ENCODE measurements around the gene PHF21A. TPM values are rescaled to one million over a fixed set of nuclear protein-coding genes. Genes with fewer than 3 reads are reported as not detected.

Gene PHF21A
- total and polyA plus RNA-seq, 10 of the 15 experiments (the other 5 are each of a cell fraction or from before 2014, with no cell fraction given), result 2.6 to 37.2 (median 16.0) TPM

DNA sequence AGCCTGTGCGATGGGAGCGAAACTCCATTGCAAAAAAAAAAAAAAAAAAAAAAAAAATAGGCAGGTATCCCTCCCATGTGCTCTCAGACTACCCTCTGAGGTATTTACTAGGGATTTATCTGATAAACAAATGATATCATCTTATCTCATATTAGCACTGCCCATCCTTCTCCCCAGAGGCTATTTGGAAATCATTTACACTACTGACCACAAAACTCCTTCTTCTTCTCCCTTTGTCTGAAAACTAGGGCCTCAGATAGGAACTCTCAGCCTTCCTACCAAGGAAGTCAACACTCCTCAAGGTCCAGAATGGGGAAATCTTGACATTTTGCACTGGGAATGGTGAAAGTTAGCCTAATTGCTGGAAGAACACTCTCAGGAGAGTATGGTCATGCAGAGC lies 152.4 kb downstream of the PHF21A start (continued):
- TF ChIP-seq ZNF622 (IDR thresholded peaks at IDR 0.05), result no peak
- TF ChIP-seq, protein P1, sequence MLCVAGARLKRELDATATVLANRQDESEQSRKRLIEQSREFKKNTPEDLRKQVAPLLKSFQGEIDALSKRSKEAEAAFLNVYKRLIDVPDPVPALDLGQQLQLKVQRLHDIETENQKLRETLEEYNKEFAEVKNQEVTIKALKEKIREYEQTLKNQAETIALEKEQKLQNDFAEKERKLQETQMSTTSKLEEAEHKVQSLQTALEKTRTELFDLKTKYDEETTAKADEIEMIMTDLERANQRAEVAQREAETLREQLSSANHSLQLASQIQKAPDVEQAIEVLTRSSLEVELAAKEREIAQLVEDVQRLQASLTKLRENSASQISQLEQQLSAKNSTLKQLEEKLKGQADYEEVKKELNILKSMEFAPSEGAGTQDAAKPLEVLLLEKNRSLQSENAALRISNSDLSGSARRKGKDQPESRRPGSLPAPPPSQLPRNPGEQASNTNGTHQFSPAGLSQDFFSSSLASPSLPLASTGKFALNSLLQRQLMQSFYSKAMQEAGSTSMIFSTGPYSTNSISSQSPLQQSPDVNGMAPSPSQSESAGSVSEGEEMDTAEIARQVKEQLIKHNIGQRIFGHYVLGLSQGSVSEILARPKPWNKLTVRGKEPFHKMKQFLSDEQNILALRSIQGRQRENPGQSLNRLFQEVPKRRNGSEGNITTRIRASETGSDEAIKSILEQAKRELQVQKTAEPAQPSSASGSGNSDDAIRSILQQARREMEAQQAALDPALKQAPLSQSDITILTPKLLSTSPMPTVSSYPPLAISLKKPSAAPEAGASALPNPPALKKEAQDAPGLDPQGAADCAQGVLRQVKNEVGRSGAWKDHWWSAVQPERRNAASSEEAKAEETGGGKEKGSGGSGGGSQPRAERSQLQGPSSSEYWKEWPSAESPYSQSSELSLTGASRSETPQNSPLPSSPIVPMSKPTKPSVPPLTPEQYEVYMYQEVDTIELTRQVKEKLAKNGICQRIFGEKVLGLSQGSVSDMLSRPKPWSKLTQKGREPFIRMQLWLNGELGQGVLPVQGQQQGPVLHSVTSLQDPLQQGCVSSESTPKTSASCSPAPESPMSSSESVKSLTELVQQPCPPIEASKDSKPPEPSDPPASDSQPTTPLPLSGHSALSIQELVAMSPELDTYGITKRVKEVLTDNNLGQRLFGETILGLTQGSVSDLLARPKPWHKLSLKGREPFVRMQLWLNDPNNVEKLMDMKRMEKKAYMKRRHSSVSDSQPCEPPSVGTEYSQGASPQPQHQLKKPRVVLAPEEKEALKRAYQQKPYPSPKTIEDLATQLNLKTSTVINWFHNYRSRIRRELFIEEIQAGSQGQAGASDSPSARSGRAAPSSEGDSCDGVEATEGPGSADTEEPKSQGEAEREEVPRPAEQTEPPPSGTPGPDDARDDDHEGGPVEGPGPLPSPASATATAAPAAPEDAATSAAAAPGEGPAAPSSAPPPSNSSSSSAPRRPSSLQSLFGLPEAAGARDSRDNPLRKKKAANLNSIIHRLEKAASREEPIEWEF (IDR thresholded peaks at IDR 0.05; ENCODE audit: insufficient replicate concordance, low read depth, low read length), result no peak

DNA sequence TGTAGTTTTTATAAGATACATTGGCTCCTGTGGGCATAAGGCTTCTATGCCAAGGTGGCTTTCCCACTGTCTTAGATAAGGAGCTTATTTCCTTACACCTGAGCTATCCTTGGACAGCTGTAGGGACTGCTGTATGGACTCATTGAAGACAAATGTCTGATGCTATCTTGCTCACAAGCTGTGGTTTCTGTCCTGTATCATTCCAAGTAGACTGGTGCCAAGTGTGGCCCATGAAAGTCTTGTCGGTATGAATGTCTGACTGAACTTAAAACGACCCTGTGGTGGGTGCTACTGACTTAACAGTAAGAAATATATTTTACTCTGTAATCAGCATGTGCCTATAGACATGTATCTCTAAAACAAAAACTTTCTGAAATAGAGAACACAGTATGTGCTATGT lies 153.7 kb downstream of the PHF21A start:
- H3K36me3 ChIP-seq (ENCODE audit: control insufficient read depth in 2 of 2, insufficient read depth in 2 of 2, low read length in 1 of 2), result peaks cover 8 to 18% of the 10 kb centered on the region in 2 experiments
- RAD21 ChIA-PET (ENCODE audit: unreplicated experiment), result interaction anchor here (0.7 to 1.6 kb wide), 5 partner anchors 9 to 410 kb away, joined by 3 to 5 read pairs (median 3); no protein-coding TSS in a partner anchor
- 83% methylated on average over 2 of the region's 2 CpGs for WGBS (ENCODE audit: insufficient coverage, insufficient replicate concordance, low lambda C conversion rate, missing lambda C conversion rate)

More for the DNA sequence above, 153.7 kb downstream of the PHF21A start:
- Histone ChIP-seq H3K4me1 (ENCODE audit: control insufficient read depth, insufficient read depth, low read length) (no peaks in the 10 kb centered on the region), H3K4me2 (ENCODE audit: control insufficient read depth, insufficient read depth) (no peak overlapping the region), H4K20me1 (ENCODE audit: control insufficient read depth, insufficient read depth) (no peaks in the 10 kb centered on the region), H3K27me3 (replicated peaks in 1 of 2; ENCODE audit: control insufficient read depth in 2 of 2, insufficient read depth in 2 of 2, low read length in 1 of 2) (no peaks in the 10 kb centered on the region), H3K79me2 (ENCODE audit: control insufficient read depth, insufficient read depth, low read length) (no peaks in the 10 kb centered on the region), H3K9ac (ENCODE audit: control insufficient read depth, insufficient read depth, low read length) (no peak overlapping the region), H3K27ac (ENCODE audit: control insufficient read depth, insufficient read depth) (no peak overlapping the region), H3K9me3 (replicated peaks; ENCODE audit: control insufficient read depth, insufficient read depth, low read length) (no peaks in the 10 kb centered on the region), H3K4me3 (no peak overlapping the region), H2AFZ (ENCODE audit: control insufficient read depth, low read depth, low read length) (no peak overlapping the region)
- in situ Hi-C loops (cut with MboI), result no loop called here
- CTCF ChIA-PET, result interaction anchor here (0.7 to 6.3 kb wide), 6 partner anchors 17 to 341 kb away, joined by 3 to 93 read pairs (median 45); no protein-coding TSS in a partner anchor
- POLR2A ChIA-PET, result no interaction called here
- SMC1A ChIA-PET (ENCODE audit: uncharacterized antibody, unreplicated experiment), result interaction anchor here (0.6 to 1.3 kb wide), 3 partner anchors 22 to 199 kb away, joined by 3 to 4 read pairs (median 3); no protein-coding TSS in a partner anchor
- intact Hi-C loops (cut with micrococcal nuclease; ENCODE audit: unreplicated experiment), result loop anchor here (10.0 kb wide), 2 partner anchors 267 to 337 kb away; no protein-coding TSS in a partner anchor
- ATAC-seq (no peak), DNase-seq (ENCODE audit: low read depth, low spot score) (no peak), FAIRE-seq (no peak)
- BruUV-seq (replicated peaks), result no TSS peak
- no peak for TF ChIP-seq CHD2 (IDR thresholded peaks at IDR 0.05; ENCODE audit: borderline replicate concordance, low read depth, low read length)
- TF ChIP-seq GATAD2B (conservative IDR thresholded peaks at IDR 0.05; ENCODE audit: low read depth), result no peak
- TF ChIP-seq SIN3A (IDR thresholded peaks at IDR 0.05; ENCODE audit: low read depth, low read length), result no peak
- TF ChIP-seq NR2C2 (IDR thresholded peaks at IDR 0.05; ENCODE audit: borderline replicate concordance, control insufficient read depth, insufficient read length, low read depth), result no peak
- TF ChIP-seq SUPT20H (IDR thresholded peaks at IDR 0.05; ENCODE audit: borderline replicate concordance, control insufficient read depth, low read depth, low read length), result no peak
- no peak for TF ChIP-seq CHD4 (IDR thresholded peaks at IDR 0.05)
- TF ChIP-seq ZNF24 (IDR thresholded peaks at IDR 0.05), result no peak

Measured in GM12878 (cell line).